Mammary microvascular endothelial cell (primary cell): ENCODE measurements around the gene TEKT2. TPM values are rescaled to one million over a fixed set of nuclear protein-coding genes. Genes with fewer than 3 reads are reported as not detected.

Experiments
- total RNA-seq: library from RNA; depleted of rRNA; stranded (reverse); fragments of >200 nt; gene quantifications from 2 replicates; pipeline ENCODE4 v1.2.3, GENCODE V29; 2015

The TEKT2 gene
- total RNA-seq: 0.07 and 0.30 TPM in 2 replicates

GRCh38 chr1:36083635-36084496 is at the start of gene TEKT2:
TSS of gene TEKT2 (plus strand) at chr1:36084094. CDS start at chr1:36084922, 828 bp downstream.

GRCh38 chr1:36088577-36089392 is 4.9 kb downstream of the TEKT2 start, which contains the start of gene ADPRS:
TSS of gene ADPRS (plus strand) at chr1:36088892. CDS start at chr1:36088905, 13 bp downstream.

GRCh38 chr1:36125129-36125991 is 41.5 kb downstream of the TEKT2 start, which contains the start of gene COL8A2:
TSS of gene COL8A2 (minus strand) at chr1:36125222. CDS start at chr1:36100242, 24,980 bp downstream.

Other genes with a start within 250 kb of the TEKT2 start
- 14.1 and 14.7 TPM in 2 replicates for gene AGO1, start 200.9 kb upstream of the TEKT2 start, total RNA-seq
- gene AGO3, start 153.0 kb upstream of the TEKT2 start, total RNA-seq: 9.4 and 14.5 TPM in 2 replicates
- gene ADPRS, start 4.8 kb downstream of the TEKT2 start, total RNA-seq: 84.1 and 88.7 TPM in 2 replicates
- 1.1 and 1.7 TPM in 2 replicates for gene COL8A2, start 41.1 kb downstream of the TEKT2 start, total RNA-seq
- gene TRAPPC3, start 65.4 kb downstream of the TEKT2 start, total RNA-seq: 124 and 150 TPM in 2 replicates
- gene MAP7D1, start 72.1 kb downstream of the TEKT2 start, total RNA-seq: 192 and 213 TPM in 2 replicates
- 84.9 and 89.9 TPM in 2 replicates for gene THRAP3, start 140.3 kb downstream of the TEKT2 start, total RNA-seq
- gene SH3D21, start 222.3 kb downstream of the TEKT2 start, total RNA-seq: 0.40 and 0.64 TPM in 2 replicates
- 88.7 and 88.9 TPM in 2 replicates for gene EVA1B, start 239.6 kb downstream of the TEKT2 start, total RNA-seq